K562 (cell line): ENCODE measurements around the gene COL23A1. TPM values are rescaled to one million over a fixed set of nuclear protein-coding genes. Genes with fewer than 3 reads are reported as not detected.

Source experiments
- ATAC-seq: fragments of 200-7000 bp; cut with Tn5 transposase; 3 replicates; pipeline ENCODE4 v1.9.1; 2020; ENCODE audit warnings: moderate library complexity
- BruUV-seq: library from RNA; stranded (reverse); fragments of 400-500 nt; replicated peaks from 2 replicates; lab custom pipeline; 2021; lab: Mats Ljungman, UMichigan
- CTCF ChIA-PET: fragments of 300-600 bp; formaldehyde crosslinking; extraction: SDS; loops from one replicate; lab custom pipeline; 2021; ENCODE audit warnings: low intra/inter-chr PET ratio; lab: Yijun Ruan, JAX
- POLR2A ChIA-PET: fragments of 300-600, 350-650 bp; sonication (Branson Sonifier 250); formaldehyde crosslinking; extraction: SDS; loops from one replicate; lab custom pipeline; 2021; ENCODE audit warnings: antibody characterized with exemption, inconsistent platforms; lab: Yijun Ruan, JAX
- DNase-seq, 4 experiments: peaks; one replicate each; pipeline versions ENCODE4 v3.0.0 to v3.0.0-alpha.2; 2011 to 2018; ENCODE audit warnings: low spot score in 3 of 4, mixed read lengths in 3 of 4; ENCODE audit errors: extremely low read depth in 1 of 4
- FAIRE-seq: peaks from 2 replicates; lab custom pipeline; 2011; peaks lifted over from hg19 to GRCh38; lab: Jason Lieb, UNC
- H2AFZ ChIP-seq: 2 replicates; pipeline ENCODE4 v1.6.0; 2011; ENCODE audit warnings: low read depth, low read length, control low read depth, inconsistent platforms
- H3K27ac ChIP-seq: fragments of 200-600 bp; 3 replicates; pipeline ENCODE4 v1.8.0; 2011; ENCODE audit warnings: low read depth, mild to moderate bottlenecking, control low read depth, inconsistent platforms, low read length, moderate library complexity, mixed read lengths; ENCODE audit errors: extremely low read depth
- H3K27me3 ChIP-seq, 2 experiments: fragments of 300-600 bp in 1 of 2; 2 replicates in 1 of 2; 3 replicates in 1 of 2; pipeline versions ENCODE4 v1.6.0 to v1.8.0; 2011; ENCODE audit warnings: inconsistent platforms in 2 of 2, low read length in 2 of 2, mild to moderate bottlenecking in 1 of 2, mixed read lengths in 1 of 2, moderate library complexity in 1 of 2; ENCODE audit not compliant: control insufficient read depth in 2 of 2, insufficient read depth in 2 of 2
- H3K36me3 ChIP-seq: fragments of 300-600 bp; 3 replicates; pipeline ENCODE4 v1.8.0; 2011; ENCODE audit warnings: mild to moderate bottlenecking, low read length, inconsistent platforms; ENCODE audit not compliant: control insufficient read depth, insufficient read depth
- H3K4me1 ChIP-seq, 2 experiments: fragments of 200-600 bp in 1 of 2; replicated peaks in 1 of 2; 2 replicates in 1 of 2; 3 replicates in 1 of 2; pipeline versions ENCODE4 v1.5.1 to v1.8.0; 2011; ENCODE audit warnings: inconsistent platforms in 2 of 2, low read length in 2 of 2, mild to moderate bottlenecking in 1 of 2, mixed read lengths in 1 of 2, moderate library complexity in 1 of 2; ENCODE audit not compliant: control insufficient read depth in 2 of 2, insufficient read depth in 2 of 2
- H3K4me2 ChIP-seq: 2 replicates; pipeline ENCODE4 v1.6.1; 2011; ENCODE audit warnings: low read length, control low read depth, inconsistent platforms, mixed read lengths; ENCODE audit not compliant: insufficient read depth
- H3K4me3 ChIP-seq: fragments of 200-600 bp; sonication (generic), shearing (Covaris generic); 2 replicates; pipeline ENCODE4 v1.5.1; 2016; ENCODE audit warnings: control low read depth, inconsistent platforms
- H3K79me2 ChIP-seq: fragments of 200-600 bp; 3 replicates; pipeline ENCODE4 v1.8.0; 2011; ENCODE audit warnings: low read length, inconsistent platforms; ENCODE audit not compliant: control insufficient read depth, insufficient read depth
- H3K9ac ChIP-seq, 2 experiments: 2 replicates each; pipeline versions ENCODE4 v1.6.0 to v1.6.1; 2011; ENCODE audit warnings: low read depth in 2 of 2, low read length in 2 of 2, control low read depth in 1 of 2, inconsistent platforms in 1 of 2, mild to moderate bottlenecking in 1 of 2, mixed read lengths in 1 of 2; ENCODE audit not compliant: insufficient read depth in 1 of 2
- H3K9me1 ChIP-seq: one replicate; pipeline ENCODE4 v1.6.0; 2011; ENCODE audit warnings: inconsistent platforms, mild to moderate bottlenecking, low read length, moderate library complexity; ENCODE audit not compliant: control insufficient read depth, insufficient read depth
- H3K9me3 ChIP-seq: replicated peaks from 2 replicates; pipeline ENCODE4 v1.5.1; 2011; ENCODE audit warnings: low read depth, low read length, inconsistent platforms; ENCODE audit not compliant: control insufficient read depth, insufficient read depth
- H4K20me1 ChIP-seq: replicated peaks from 2 replicates; pipeline ENCODE4 v1.6.1; 2011; ENCODE audit warnings: low read length, inconsistent platforms, mixed read lengths; ENCODE audit not compliant: control insufficient read depth, insufficient read depth
- JUND ChIP-seq, 2 experiments: IDR thresholded peaks; 2 replicates in 1 of 2; 3 replicates in 1 of 2; pipeline ENCODE4 v1.6.1; 2011; ENCODE audit warnings: borderline replicate concordance in 2 of 2, low read depth in 2 of 2, low read length in 2 of 2, improper control_type of control experiment in 1 of 2, missing biosample characterization in 1 of 2, missing genetic modification characterization in 1 of 2, missing genetic modification reagents in 1 of 2
- XRCC3 ChIP-seq: fragments of 450-650 bp; IDR thresholded peaks from 2 replicates; pipeline ENCODE4 v1.6.1; 2017; ENCODE audit warnings: mild to moderate bottlenecking, moderate library complexity
- WGBS: fragments of 100-300 bp; shearing (Covaris generic); methylation state at CpG from one replicate; pipeline ENCODE4 v1.1.6; 2016; ENCODE audit warnings: low coverage, mixed read lengths; ENCODE audit not compliant: insufficient coverage; ENCODE audit errors: missing lambda C conversion rate; 5-methylcytosine and 5-hydroxymethylcytosine counted together
- in situ Hi-C: fragments of 300-500 bp; cut with MboI; formaldehyde crosslinking; loops from 4 replicates; pipeline ENCODE4 v1.15.0; 2018; ENCODE audit warnings: inconsistent platforms, mixed read lengths
- intact Hi-C: fragments of 100-400 bp; cut with micrococcal nuclease; formaldehyde crosslinking; loops from 2 replicates; pipeline ENCODE4 v1.14.2; 2022
- polyA plus RNA-seq, 8 experiments: library from polyadenylated mRNA; depleted of rRNA in 4 of 8; stranded (reverse) in 5 of 8; unstranded in 3 of 8; fragments of >200 nt; fragmentation: Nextera tagmentation in 2 of 8; fragmentation: Illumina TruSeq in 1 of 8; extraction: Ambion mirVana in 2 of 8; extraction: Trizol in 1 of 8; gene quantifications; 2 replicates each; pipeline versions ENCODE4 v1.2.1 to v1.2.3, GENCODE V29; 2011 to 2014; ENCODE audit warnings: inconsistent platforms in 1 of 8, missing spikeins in 1 of 8
- total RNA-seq, 7 experiments: library from RNA; depleted of rRNA in 6 of 7; stranded (reverse); fragments of >200 nt in 6 of 7; fragmentation: Illumina TruSeq in 2 of 7; extraction: Trizol in 2 of 7; gene quantifications; 2 replicates each; pipeline versions ENCODE4 v1.2.1 to v1.2.3, GENCODE V29; 2011 to 2021; ENCODE audit warnings: low replicate concordance in 1 of 7
- TF ChIP-seq, protein P1 (sequence below): IDR thresholded peaks from 2 replicates; pipeline ENCODE4 v1.6.1; 2016; ENCODE audit warnings: missing genetic modification characterization, missing compliant biosample characterization

Gene COL23A1
- total and polyA plus RNA-seq, 9 of the 15 experiments (the other 6 are each of a cell fraction or from before 2014, with no cell fraction given), result 0.09 TPM; not detected in 8

DNA sequence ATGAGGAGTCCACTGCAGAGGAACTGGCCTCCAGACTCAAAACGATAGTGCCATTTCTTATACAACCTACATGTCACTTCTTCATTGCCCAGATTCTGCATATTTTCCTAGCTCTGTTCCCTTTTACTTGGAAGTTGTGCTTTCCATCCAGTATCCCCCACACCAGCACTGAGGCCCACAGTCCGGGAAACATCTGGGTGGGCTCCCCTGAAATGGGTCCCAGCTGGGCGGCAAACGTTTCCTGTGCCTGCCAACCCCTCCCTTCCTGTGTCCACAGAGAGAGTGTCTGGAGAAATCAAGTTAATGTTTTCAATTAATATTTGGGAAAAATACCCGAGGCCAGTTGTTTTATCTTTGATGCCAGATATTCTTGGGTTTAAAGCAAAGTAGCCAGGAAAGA is 111.8 kb downstream of the COL23A1 start:
- peaks cover 3 to 27% of the 10 kb centered on the region in 2 experiments; a peak in 3 of 5 replicates for H3K27me3 ChIP-seq
- FAIRE-seq (no peak), DNase-seq (no peak), ATAC-seq (no peak)
- H3K4me3 ChIP-seq, result no peak overlapping the region
- H3K4me1 ChIP-seq, result peaks cover 0 to 3% of the 10 kb centered on the region in 2 experiments; a peak in 2 of 5 replicates
- BruUV-seq, result no TSS peak
- no peaks in the 10 kb centered on the region for H4K20me1 ChIP-seq
- H3K9ac ChIP-seq, result no peak overlapping the region
- no peaks in the 10 kb centered on the region for H3K36me3 ChIP-seq
- in situ Hi-C loops, result no loop called here
- no peaks in the 10 kb centered on the region for H3K79me2 ChIP-seq
- H2AFZ ChIP-seq, result no peak overlapping the region
- no peak overlapping the region for H3K27ac ChIP-seq
- H3K4me2 ChIP-seq, result no peak overlapping the region
- TF ChIP-seq XRCC3 (no peak), JUND (IDR thresholded peaks at IDR 0.05; ENCODE audit: borderline replicate concordance, low read depth, low read length) (no peak), JUND (tag; IDR thresholded peaks at IDR 0.05; ENCODE audit: borderline replicate concordance, low read depth, low read length) (no peak)
- TF ChIP-seq, protein P1, sequence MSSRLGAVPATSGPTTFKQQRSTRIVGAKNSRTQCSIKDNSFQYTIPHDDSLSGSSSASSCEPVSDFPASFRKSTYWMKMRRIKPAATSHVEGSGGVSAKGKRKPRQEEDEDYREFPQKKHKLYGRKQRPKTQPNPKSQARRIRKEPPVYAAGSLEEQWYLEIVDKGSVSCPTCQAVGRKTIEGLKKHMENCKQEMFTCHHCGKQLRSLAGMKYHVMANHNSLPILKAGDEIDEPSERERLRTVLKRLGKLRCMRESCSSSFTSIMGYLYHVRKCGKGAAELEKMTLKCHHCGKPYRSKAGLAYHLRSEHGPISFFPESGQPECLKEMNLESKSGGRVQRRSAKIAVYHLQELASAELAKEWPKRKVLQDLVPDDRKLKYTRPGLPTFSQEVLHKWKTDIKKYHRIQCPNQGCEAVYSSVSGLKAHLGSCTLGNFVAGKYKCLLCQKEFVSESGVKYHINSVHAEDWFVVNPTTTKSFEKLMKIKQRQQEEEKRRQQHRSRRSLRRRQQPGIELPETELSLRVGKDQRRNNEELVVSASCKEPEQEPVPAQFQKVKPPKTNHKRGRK (tag), result no peak
- 0 out of 2 replicates have a peak, but pooled peaks cover 3% of the 10 kb centered on the region for H3K9me3 ChIP-seq
- ChIA-PET POLR2A (interaction anchor here (0.7 kb wide), 1 partner anchor 9 kb away, joined by 4 read pairs; no protein-coding TSS in a partner anchor), CTCF (no interaction called here)
- no peaks in the 10 kb centered on the region for H3K9me1 ChIP-seq
- intact Hi-C loops, result no loop called here
- 25% methylated on average over 5 of the region's 5 CpGs for WGBS
